ENCODE measurements around the gene SYPL2.

DNA sequence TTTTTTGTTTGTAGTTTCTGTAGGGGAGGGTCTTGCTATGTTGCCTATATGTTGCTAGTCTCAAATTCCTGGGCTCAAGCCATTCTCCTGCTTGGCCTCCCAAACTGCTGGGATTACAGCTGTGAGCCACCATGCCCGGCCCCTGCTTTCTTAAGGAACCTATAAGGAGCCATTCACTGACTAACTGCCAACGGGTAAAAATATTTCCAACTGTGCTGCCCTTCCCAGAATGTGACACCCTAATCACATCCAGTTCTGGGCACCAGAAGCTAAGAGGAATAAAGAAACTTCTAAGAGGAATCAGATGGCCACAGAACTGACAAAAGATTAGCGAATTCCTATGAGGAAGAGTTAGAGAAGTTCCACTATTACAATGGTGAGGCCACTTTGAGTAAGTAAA lies 6.4 kb downstream of the SYPL2 start:
- TF ChIP-seq CTCF (IDR thresholded peaks at IDR 0.05; ENCODE audit: borderline replicate concordance, extremely low read depth, low read length, poor library complexity, severe bottlenecking) (no peak), EZH2 (IDR thresholded peaks at IDR 0.05; ENCODE audit: borderline replicate concordance, low read depth, low read length, severe bottlenecking) (no peak)
